Esophagus squamous epithelium (tissue), 4 donors: ENCODE measurements around the gene KIRREL2.

Experiments
- CTCF ChIP-seq, 6 experiments: fragments of 450-650 bp in 4 of 6; fragments of 200-600 bp in 2 of 6; sonication (generic) in 2 of 6; IDR thresholded peaks; one replicate each; pipeline ENCODE4 v1.5.1; 2016 to 2019; ENCODE audit warnings: antibody characterized with exemption in 6 of 6, mild to moderate bottlenecking in 4 of 6, moderate library complexity in 4 of 6
- POLR2A ChIP-seq, 4 donors: fragments of 450-650 bp; IDR thresholded peaks; one replicate each; pipeline ENCODE4 v1.6.1; 2017; ENCODE audit warnings: antibody characterized with exemption in 4 of 4, mild to moderate bottlenecking in 4 of 4, moderate library complexity in 3 of 4

- no peak for TF ChIP-seq CTCF (IDR thresholded peaks at IDR 0.05)
- TF ChIP-seq POLR2A (IDR thresholded peaks at IDR 0.05): no peak
Measured at GRCh38 chr19:35894342-35894741, 37.6 kb downstream of the KIRREL2 start.
